ENCODE data around the gene MAN1B1. TPM values are rescaled to one million over a fixed set of nuclear protein-coding genes. Genes with fewer than 3 reads are reported as not detected.

Gene MAN1B1
- total and polyA plus RNA-seq, 2 of the 8 experiments (the other 6 are each of a cell fraction or from before 2014, with no cell fraction given), result 33.7 to 36.3 TPM

DNA sequence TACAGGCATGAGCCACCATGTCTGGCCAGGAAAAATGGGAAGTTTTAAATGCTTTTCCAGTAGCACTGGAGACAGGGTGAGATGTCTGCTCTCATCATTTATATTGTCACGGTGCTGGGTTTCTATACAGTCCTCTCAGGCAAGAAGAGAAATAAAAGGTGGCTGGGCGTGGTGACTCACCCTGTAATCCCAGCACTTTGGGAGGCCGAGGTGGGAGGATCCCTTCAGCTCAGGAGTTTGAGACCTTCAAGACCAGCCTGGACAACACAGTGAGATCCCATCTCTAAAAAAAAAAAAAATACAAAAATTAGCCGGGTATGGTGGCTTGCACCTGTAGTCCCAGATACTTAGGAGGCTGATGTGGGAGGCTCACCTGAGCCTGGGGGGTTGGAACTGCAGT lies 47.4 kb downstream of the MAN1B1 start:
- no peak for TF ChIP-seq SIRT6 (IDR thresholded peaks at IDR 0.05; ENCODE audit: low read length)
- no peak for TF ChIP-seq SP1 (IDR thresholded peaks at IDR 0.05; ENCODE audit: low read depth, low read length)
- TF ChIP-seq, protein P1, sequence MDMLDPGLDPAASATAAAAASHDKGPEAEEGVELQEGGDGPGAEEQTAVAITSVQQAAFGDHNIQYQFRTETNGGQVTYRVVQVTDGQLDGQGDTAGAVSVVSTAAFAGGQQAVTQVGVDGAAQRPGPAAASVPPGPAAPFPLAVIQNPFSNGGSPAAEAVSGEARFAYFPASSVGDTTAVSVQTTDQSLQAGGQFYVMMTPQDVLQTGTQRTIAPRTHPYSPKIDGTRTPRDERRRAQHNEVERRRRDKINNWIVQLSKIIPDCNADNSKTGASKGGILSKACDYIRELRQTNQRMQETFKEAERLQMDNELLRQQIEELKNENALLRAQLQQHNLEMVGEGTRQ (IDR thresholded peaks at IDR 0.05; ENCODE audit: low read length), result no peak
- TF ChIP-seq RNF2 (IDR thresholded peaks at IDR 0.05; ENCODE audit: borderline replicate concordance, low read depth, low read length, missing control alignments, poor library complexity, severe bottlenecking), result no peak
- TF ChIP-seq GTF2F1 (IDR thresholded peaks at IDR 0.05; ENCODE audit: borderline replicate concordance, low read depth, low read length), result no peak
- no peak for TF ChIP-seq CEBPB (IDR thresholded peaks at IDR 0.05; ENCODE audit: low read depth, low read length)
- TF ChIP-seq POU5F1 (IDR thresholded peaks at IDR 0.05; ENCODE audit: low read depth, low read length), result no peak
- no peak for TF ChIP-seq CBX5 (IDR thresholded peaks at IDR 0.05; ENCODE audit: low read depth, low read length)
- Histone ChIP-seq H3K9me3 (ENCODE audit: insufficient read depth in 2 of 2, low read depth in 1 of 2, low read length in 1 of 2) (no peaks in the 10 kb centered on the region), H3K4me2 (ENCODE audit: insufficient read depth in 1 of 2, low read depth in 2 of 2, low read length in 2 of 2) (no peak overlapping the region), H2AK5ac (ENCODE audit: low read depth, low read length) (no peak overlapping the region), H2BK20ac (ENCODE audit: low read length) (no peak overlapping the region), H3K36me3 (ENCODE audit: control insufficient read depth in 2 of 4, insufficient read depth in 4 of 4, low read length in 3 of 4) (no peaks in the 10 kb centered on the region), H2BK12ac (ENCODE audit: low read depth, low read length) (no peak overlapping the region), H3K4me3 (ENCODE audit: extremely low read depth in 1 of 4, insufficient read depth in 2 of 4, low read depth in 3 of 4, low read length in 4 of 4) (no peak overlapping the region), H2BK5ac (ENCODE audit: low read depth, low read length) (no peak overlapping the region), H4K5ac (ENCODE audit: insufficient read length, low read depth, low read length) (no peak overlapping the region), H3K79me2 (ENCODE audit: control insufficient read depth in 1 of 2, insufficient read depth in 2 of 2, low read length in 2 of 2) (no peaks in the 10 kb centered on the region), H3K9ac (replicated peaks in 1 of 4; ENCODE audit: extremely low read depth in 1 of 4, low read depth in 3 of 4, low read length in 3 of 4) (no peak overlapping the region), H3K4ac (replicated peaks; ENCODE audit: insufficient read length, low read depth, low read length) (no peak overlapping the region), H3K23me2 (ENCODE audit: low read depth, low read length) (peaks cover 7% of the 10 kb centered on the region; the same call in 1 of the 2 replicates), H4K20me1 (replicated peaks in 1 of 2; ENCODE audit: control insufficient read depth in 1 of 2, insufficient read depth in 2 of 2, low read length in 2 of 2) (peaks cover 0 to 4% of the 10 kb centered on the region in 2 experiments), H4K91ac (replicated peaks; ENCODE audit: insufficient read length, low read length) (no peak overlapping the region), H3K56ac (replicated peaks; ENCODE audit: insufficient read length, low read depth, low read length) (no peak overlapping the region), H3K27ac (ENCODE audit: low read depth, low read length) (no peak overlapping the region), H2BK120ac (replicated peaks; ENCODE audit: low read depth, low read length) (no peak overlapping the region), H2BK15ac (ENCODE audit: low read length) (no peak overlapping the region), H2AFZ (ENCODE audit: low read length) (no peak overlapping the region), H3K4me1 (replicated peaks in 1 of 4; ENCODE audit: control insufficient read depth in 3 of 4, insufficient read depth in 4 of 4, low read length in 3 of 4) (peaks cover 0 to 15% (median 9%) of the 10 kb centered on the region in 4 experiments; a peak in 6 of 7 replicates), H3K79me1 (ENCODE audit: low read depth, low read length) (no peaks in the 10 kb centered on the region), H3K27me3 (replicated peaks in 1 of 4; ENCODE audit: control insufficient read depth in 3 of 4, extremely low read depth in 1 of 4, insufficient read depth in 3 of 4, low read length in 3 of 4) (peaks cover 11 to 37% (median 30%) of the 10 kb centered on the region in 4 experiments), H3K23ac (ENCODE audit: insufficient read length) (no peak overlapping the region), H3K18ac (ENCODE audit: extremely low read depth, low read length) (no peak overlapping the region), H4K8ac (ENCODE audit: extremely low read depth, insufficient read depth, low read length) (no peak overlapping the region), H3K14ac (ENCODE audit: insufficient read length) (no peak overlapping the region)
- FAIRE-seq (no peak), DNase-seq (ENCODE audit: low read depth in 1 of 2, low spot score in 2 of 2) (no peak)
- 86% methylated on average over 4 of the region's 4 CpGs; no CpG with 5 or more reads in 1 of the 2 experiments for WGBS, 2 experiments (ENCODE audit: extremely low coverage in 1 of 2, insufficient coverage in 1 of 2, insufficient read length in 1 of 2, insufficient replicate concordance in 2 of 2, low coverage in 1 of 2, low lambda C conversion rate in 2 of 2, missing lambda C conversion rate in 1 of 2)
- POLR2A ChIA-PET (ENCODE audit: partially characterized antibody), result interaction anchor here (1.2 to 1.7 kb wide), 2 partner anchors 27 to 111 kb away, joined by 3 to 5 read pairs; no protein-coding TSS in a partner anchor
- CTCF ChIA-PET (ENCODE audit: partially characterized antibody), result interaction anchor here (1.4 to 1.5 kb wide), 2 partner anchors 29 to 43 kb away, joined by 4 to 5 read pairs; no protein-coding TSS in a partner anchor
